Transverse colon (tissue), 4 donors: Measurements from ENCODE around the gene SNAI3.

Experiments used
- CTCF ChIP-seq, 5 experiments: fragments of 200-600 bp in 3 of 5; fragments of 450-650 bp in 2 of 5; sonication (generic) in 3 of 5; IDR thresholded peaks; 1 replicate in 2 of 5; 2 replicates in 3 of 5; pipeline ENCODE4 v1.5.1; 2016 to 2017; ENCODE audit warnings: antibody characterized with exemption in 5 of 5, inconsistent platforms in 3 of 5, mild to moderate bottlenecking in 2 of 5, moderate library complexity in 1 of 5
- POLR2A ChIP-seq: fragments of 450-650 bp; IDR thresholded peaks from one replicate; pipeline ENCODE4 v1.6.1; 2016; ENCODE audit warnings: antibody characterized with exemption, mild to moderate bottlenecking, moderate library complexity
- POLR2AphosphoS5 ChIP-seq, 3 donors: sonication (generic); formaldehyde crosslinking; IDR thresholded peaks; one replicate each; pipeline ENCODE4 v1.6.1; 2016; ENCODE audit warnings: antibody characterized with exemption in 3 of 3

- TF ChIP-seq POLR2A (no peak), CTCF (IDR thresholded peaks at IDR 0.05) (no peak), POLR2AphosphoS5 (IDR thresholded peaks at IDR 0.05) (no peak)
These were observed 34.9 kb upstream of the SNAI3 start for GRCh38 chr16:88721236-88721635.
